HepG2 (cell line): ENCODE measurements around the gene ZNF821. TPM values are rescaled to one million over a fixed set of nuclear protein-coding genes. Genes with fewer than 3 reads are reported as not detected.

ENCODE experiments used
- ATAD3A ChIP-seq: sonication (generic); formaldehyde crosslinking; IDR thresholded peaks from 2 replicates; pipeline ENCODE4 v1.4.0; 2020; ENCODE audit warnings: missing genetic modification reagents
- CREB3 ChIP-seq: sonication (generic); formaldehyde crosslinking; IDR thresholded peaks from 2 replicates; pipeline ENCODE4 v1.5.0; 2020; ENCODE audit warnings: missing genetic modification reagents
- FIP1L1 ChIP-seq: fragments of 200-400 bp; formaldehyde crosslinking; IDR thresholded peaks from 2 replicates; pipeline ENCODE4 v1.6.1; 2018; ENCODE audit warnings: low read depth, mild to moderate bottlenecking, low read length, moderate library complexity, borderline replicate concordance; ENCODE audit not compliant: insufficient read depth
- FLYWCH1 ChIP-seq: sonication (generic); formaldehyde crosslinking; IDR thresholded peaks from 2 replicates; pipeline ENCODE4 v1.8.1; 2023; ENCODE audit warnings: mild to moderate bottlenecking, missing genetic modification reagents
- FOSL1 ChIP-seq: sonication (generic); formaldehyde crosslinking; IDR thresholded peaks from 2 replicates; pipeline ENCODE4 v1.9.0; 2021; ENCODE audit warnings: missing genetic modification reagents, borderline replicate concordance
- GLMP ChIP-seq: sonication (generic); formaldehyde crosslinking; IDR thresholded peaks from 2 replicates; pipeline ENCODE4 v1.9.0; 2021; ENCODE audit warnings: missing genetic modification reagents, mild to moderate bottlenecking, borderline replicate concordance
- NCOA2 ChIP-seq: sonication (generic); formaldehyde crosslinking; IDR thresholded peaks from 2 replicates; pipeline ENCODE4 v1.8.0; 2022; ENCODE audit warnings: inconsistent platforms
- SMAD1 ChIP-seq: sonication (generic); formaldehyde crosslinking; IDR thresholded peaks from 2 replicates; pipeline ENCODE4 v1.4.0; 2020; ENCODE audit warnings: missing genetic modification reagents, low read depth, mild to moderate bottlenecking, borderline replicate concordance
- TARDBP ChIP-seq: sonication (generic); formaldehyde crosslinking; IDR thresholded peaks from 2 replicates; pipeline ENCODE4 v1.8.0; 2022; ENCODE audit warnings: mild to moderate bottlenecking, missing genetic modification reagents
- TFDP1 ChIP-seq: IDR thresholded peaks from 2 replicates; pipeline ENCODE4 v1.6.1; 2016; ENCODE audit warnings: missing compliant biosample characterization, missing genetic modification reagents, borderline replicate concordance
- U2AF1 ChIP-seq: fragments of 200-400 bp; formaldehyde crosslinking; optimal IDR thresholded peaks from 2 replicates; pipeline ENCODE3; 2017; ENCODE audit warnings: mild to moderate bottlenecking, low read depth, low read length
- ZKSCAN1 ChIP-seq: fragments of 150-350 bp; IDR thresholded peaks from 2 replicates; pipeline ENCODE4 v1.6.1; 2014; ENCODE audit warnings: low read length
- ZNF362 ChIP-seq: sonication (generic); formaldehyde crosslinking; IDR thresholded peaks from 2 replicates; pipeline ENCODE4 v1.4.0; 2020; ENCODE audit warnings: missing genetic modification reagents, mild to moderate bottlenecking, borderline replicate concordance
- ZNF546 ChIP-seq: sonication (generic); formaldehyde crosslinking; conservative IDR thresholded peaks from 2 replicates; pipeline ENCODE4 v1.8.1; 2023; ENCODE audit warnings: mild to moderate bottlenecking, missing genetic modification reagents
- ZNF564 ChIP-seq: sonication (generic); formaldehyde crosslinking; IDR thresholded peaks from 2 replicates; pipeline ENCODE4 v1.8.1; 2023; ENCODE audit warnings: mild to moderate bottlenecking, missing genetic modification reagents
- ZNF652 ChIP-seq: IDR thresholded peaks from 2 replicates; pipeline ENCODE4 v1.6.1; 2016; ENCODE audit warnings: low read depth, borderline replicate concordance
- ZNF879 ChIP-seq: sonication (generic); formaldehyde crosslinking; IDR thresholded peaks from 2 replicates; pipeline ENCODE4 v1.8.1; 2023; ENCODE audit warnings: missing genetic modification reagents
- ZSCAN25 ChIP-seq: sonication (generic); formaldehyde crosslinking; IDR thresholded peaks from 2 replicates; pipeline ENCODE4 v1.8.0; 2022; ENCODE audit warnings: mild to moderate bottlenecking, missing genetic modification reagents
- polyA plus RNA-seq, 8 experiments: library from polyadenylated mRNA; depleted of rRNA in 3 of 8; stranded (reverse) in 7 of 8; unstranded in 1 of 8; fragments of >200 nt; fragmentation: Illumina TruSeq in 4 of 8; extraction: Trizol in 4 of 8; gene quantifications; 2 replicates each; pipeline versions ENCODE4 v1.2.1 to v1.2.3, GENCODE V29; 2011 to 2016; ENCODE audit warnings: low read depth in 4 of 8, missing spikeins in 1 of 8, mixed read lengths in 1 of 8; ENCODE audit not compliant: insufficient read depth in 1 of 8
- total RNA-seq, 5 experiments: library from RNA; depleted of rRNA; stranded (reverse); fragments of >200 nt; fragmentation: Illumina TruSeq; extraction: Trizol; gene quantifications; 2 replicates each; pipeline ENCODE4 v1.2.3, GENCODE V29; 2016; ENCODE audit warnings: low read depth in 1 of 5
- TF ChIP-seq, protein P1 (sequence below): sonication (generic); formaldehyde crosslinking; IDR thresholded peaks from 2 replicates; pipeline ENCODE4 v1.4.0; 2020; ENCODE audit warnings: missing genetic modification reagents, borderline replicate concordance

The ZNF821 gene
- total and polyA plus RNA-seq, 2 of the 13 experiments (the other 11 are each of a cell fraction or from before 2014, with no cell fraction given): 7.0 to 9.1 TPM

GRCh38 chr16:71845639-71846430 lies 38.1 kb downstream of the ZNF821 start, which contains the start of gene ATXN1L (continued):
- TF ChIP-seq, protein P1, sequence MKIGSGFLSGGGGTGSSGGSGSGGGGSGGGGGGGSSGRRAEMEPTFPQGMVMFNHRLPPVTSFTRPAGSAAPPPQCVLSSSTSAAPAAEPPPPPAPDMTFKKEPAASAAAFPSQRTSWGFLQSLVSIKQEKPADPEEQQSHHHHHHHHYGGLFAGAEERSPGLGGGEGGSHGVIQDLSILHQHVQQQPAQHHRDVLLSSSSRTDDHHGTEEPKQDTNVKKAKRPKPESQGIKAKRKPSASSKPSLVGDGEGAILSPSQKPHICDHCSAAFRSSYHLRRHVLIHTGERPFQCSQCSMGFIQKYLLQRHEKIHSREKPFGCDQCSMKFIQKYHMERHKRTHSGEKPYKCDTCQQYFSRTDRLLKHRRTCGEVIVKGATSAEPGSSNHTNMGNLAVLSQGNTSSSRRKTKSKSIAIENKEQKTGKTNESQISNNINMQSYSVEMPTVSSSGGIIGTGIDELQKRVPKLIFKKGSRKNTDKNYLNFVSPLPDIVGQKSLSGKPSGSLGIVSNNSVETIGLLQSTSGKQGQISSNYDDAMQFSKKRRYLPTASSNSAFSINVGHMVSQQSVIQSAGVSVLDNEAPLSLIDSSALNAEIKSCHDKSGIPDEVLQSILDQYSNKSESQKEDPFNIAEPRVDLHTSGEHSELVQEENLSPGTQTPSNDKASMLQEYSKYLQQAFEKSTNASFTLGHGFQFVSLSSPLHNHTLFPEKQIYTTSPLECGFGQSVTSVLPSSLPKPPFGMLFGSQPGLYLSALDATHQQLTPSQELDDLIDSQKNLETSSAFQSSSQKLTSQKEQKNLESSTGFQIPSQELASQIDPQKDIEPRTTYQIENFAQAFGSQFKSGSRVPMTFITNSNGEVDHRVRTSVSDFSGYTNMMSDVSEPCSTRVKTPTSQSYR (CRISPR knock-in tag): peak; percentile 97
- TF ChIP-seq ZNF546 (0 out of 2 replicates have a peak, but pooled peaks have one; percentile 5), ZNF879 (CRISPR knock-in tag) (0 out of 2 replicates have a peak, but pooled peaks have one; percentile 16), FIP1L1 (no peak), GLMP (CRISPR knock-in tag) (no peak), ZKSCAN1 (peak; percentile 45), TARDBP (CRISPR knock-in tag) (peak; percentile 97), FLYWCH1 (CRISPR knock-in tag) (peak; percentile 90; the same call in 1 of the 2 replicates), NCOA2 (peak; percentile 50; the same call in 1 of the 2 replicates), CREB3 (peak; percentile 93; the same call in 1 of the 2 replicates), ZSCAN25 (CRISPR knock-in tag) (no peak), ATAD3A (CRISPR knock-in tag) (no peak), ZNF652 (CRISPR knock-in tag) (no peak), ZNF564 (CRISPR knock-in tag) (no peak), ZNF362 (CRISPR knock-in tag) (no peak; the same call in 1 of the 2 replicates), U2AF1 (no peak), TFDP1 (CRISPR knock-in tag) (peak; percentile 47; the same call in 1 of the 2 replicates), FOSL1 (CRISPR knock-in tag) (no peak), SMAD1 (CRISPR knock-in tag) (peak; percentile 89; the same call in 1 of the 2 replicates)
